OCI-LY7 (cell line): ENCODE data around the gene LY86. TPM values are rescaled to one million over a fixed set of nuclear protein-coding genes. Genes with fewer than 3 reads are reported as not detected.

Experiments
- BruUV-seq: library from RNA; stranded (reverse); fragments of 400-500 nt; replicated peaks from 2 replicates; lab custom pipeline; 2021; lab: Mats Ljungman, UMichigan
- CTCF ChIA-PET: fragments of 300-600 bp; sonication (Branson Sonifier 250); formaldehyde crosslinking; loops from one replicate; lab custom pipeline; 2022; ENCODE audit warnings: antibody characterized with exemption; ENCODE audit not compliant: unreplicated experiment; lab: Charles Lee
- POLR2A ChIA-PET: fragments of 300-600 bp; sonication (Branson Sonifier 250); formaldehyde crosslinking; loops from one replicate; lab custom pipeline; 2022; ENCODE audit warnings: antibody characterized with exemption; lab: Charles Lee
- DNase-seq: peaks from one replicate; pipeline ENCODE4 v3.0.0-alpha.2; 2015; ENCODE audit warnings: low spot score
- H2AFZ ChIP-seq: fragments of 200-600 bp; sonication (generic), shearing (Covaris generic); 2 replicates; pipeline ENCODE4 v1.6.1; 2014; ENCODE audit warnings: mild to moderate bottlenecking, antibody characterized with exemption, low read length, moderate library complexity
- H3K27ac ChIP-seq: fragments of 200-600 bp; sonication (generic); 2 replicates; pipeline ENCODE4 v1.5.1; 2014; ENCODE audit warnings: mixed run types, low read depth, mild to moderate bottlenecking, moderate library complexity, low read length, inconsistent platforms; ENCODE audit not compliant: poor library complexity, severe bottlenecking
- H3K36me3 ChIP-seq: fragments of 200-600 bp; sonication (generic); 2 replicates; pipeline ENCODE4 v1.6.1; 2014; ENCODE audit warnings: mild to moderate bottlenecking, antibody characterized with exemption, low read length, moderate library complexity, mixed read lengths; ENCODE audit not compliant: insufficient read depth
- H3K4me1 ChIP-seq: fragments of 200-600 bp; sonication (generic); 2 replicates; pipeline ENCODE4 v1.5.1; 2014; ENCODE audit warnings: mild to moderate bottlenecking, low read length; ENCODE audit not compliant: insufficient read depth, poor library complexity, severe bottlenecking
- H3K4me2 ChIP-seq: fragments of 200-600 bp; sonication (generic); 2 replicates; pipeline ENCODE4 v1.6.1; 2014; ENCODE audit warnings: mild to moderate bottlenecking, low read length
- H3K4me3 ChIP-seq: fragments of 200-600 bp; sonication (generic); 2 replicates; pipeline ENCODE4 v1.5.1; 2014; ENCODE audit warnings: mild to moderate bottlenecking, low read depth, low read length; ENCODE audit not compliant: poor library complexity, severe bottlenecking
- H3K79me2 ChIP-seq: fragments of 200-600 bp; sonication (generic); 2 replicates; pipeline ENCODE4 v1.6.1; 2016; ENCODE audit warnings: low read depth, mild to moderate bottlenecking, low read length, moderate library complexity, mixed read lengths; ENCODE audit not compliant: insufficient read depth
- H3K9me2 ChIP-seq: fragments of 200-600 bp; sonication (generic); 2 replicates; pipeline ENCODE4 v1.6.1; 2016; ENCODE audit warnings: mild to moderate bottlenecking, low read length, mixed read lengths; ENCODE audit not compliant: insufficient read depth
- H3K9me3 ChIP-seq: fragments of 200-600 bp; sonication (generic); 2 replicates; pipeline ENCODE4 v1.6.1; 2014; ENCODE audit warnings: mild to moderate bottlenecking, mixed run types, low read length, mixed read lengths
- H4K20me1 ChIP-seq: fragments of 200-600 bp; sonication (generic); 2 replicates; pipeline ENCODE4 v1.6.1; 2014; ENCODE audit warnings: mild to moderate bottlenecking, antibody characterized with exemption, low read length, moderate library complexity, mixed read lengths; ENCODE audit not compliant: insufficient read depth
- CTCF ChIP-seq: fragments of 200-600 bp; sonication (generic); conservative IDR thresholded peaks from 2 replicates; pipeline ENCODE4 v1.5.1; 2014; ENCODE audit warnings: mild to moderate bottlenecking, antibody characterized with exemption, low read length, moderate library complexity, mixed read lengths
- EZH2phosphoT487 ChIP-seq: fragments of 200-600 bp; sonication (generic); IDR thresholded peaks from 2 replicates; pipeline ENCODE4 v1.6.1; 2018; ENCODE audit warnings: low read depth, borderline replicate concordance, mild to moderate bottlenecking, mixed run types, antibody characterized with exemption, low read length, moderate library complexity, mixed read lengths
- intact Hi-C: fragments of 100-400 bp; cut with micrococcal nuclease; formaldehyde crosslinking; loops from one replicate; pipeline ENCODE4 v1.10.0; 2022; ENCODE audit not compliant: unreplicated experiment
- total RNA-seq, 2 experiments: library from RNA; depleted of rRNA in 1 of 2; stranded (reverse); fragments of >200 nt in 1 of 2; shearing (Covaris generic) in 1 of 2; gene quantifications; 2 replicates each; pipeline ENCODE4 v1.2.3, GENCODE V29; 2014 to 2022

Gene LY86
- total RNA-seq, 2 experiments from 2014 or later, result 48.4 to 62.8 TPM

- Histone ChIP-seq H3K9me2 (no peaks in the 10 kb centered on the region), H3K4me3 (no peak overlapping the region), H3K36me3 (no peaks in the 10 kb centered on the region; the same call in 1 of the 2 replicates), H2AFZ (no peak overlapping the region), H4K20me1 (no peaks in the 10 kb centered on the region), H3K9me3 (no peaks in the 10 kb centered on the region; the same call in 1 of the 2 replicates), H3K4me1 (peaks cover 20% of the 10 kb centered on the region), H3K27ac (no peak overlapping the region), H3K79me2 (no peaks in the 10 kb centered on the region), H3K4me2 (no peak overlapping the region)
- TF ChIP-seq CTCF (no peak), EZH2phosphoT487 (no peak)
- intact Hi-C loops, result no loop called here
- ChIA-PET CTCF (no interaction called here), POLR2A (interaction anchor here (0.6 to 0.7 kb wide), 2 partner anchors 117 to 542 kb away, joined by 3 to 4 read pairs; no protein-coding TSS in a partner anchor)
- BruUV-seq, result no TSS peak
- no peak for DNase-seq
Measured at GRCh38 chr6:6542357-6542756, 46.2 kb upstream of the LY86 start.

GRCh38 chr6:6543181-6543879, 45.2 kb upstream of the LY86 start:
- Histone ChIP-seq H3K4me3 (no peak overlapping the region), H4K20me1 (no peaks in the 10 kb centered on the region), H3K9me2 (no peaks in the 10 kb centered on the region), H3K4me1 (peaks cover 20% of the 10 kb centered on the region), H3K9me3 (no peaks in the 10 kb centered on the region; the same call in 1 of the 2 replicates), H2AFZ (no peak overlapping the region), H3K27ac (no peak overlapping the region), H3K79me2 (no peaks in the 10 kb centered on the region), H3K36me3 (no peaks in the 10 kb centered on the region; the same call in 1 of the 2 replicates), H3K4me2 (no peak overlapping the region)
- BruUV-seq, result no TSS peak
- POLR2A ChIA-PET, result no interaction called here
- CTCF ChIA-PET, result no interaction called here
- TF ChIP-seq CTCF (no peak), EZH2phosphoT487 (no peak)
- peak; percentile 20 for DNase-seq
- intact Hi-C loops, result no loop called here
